ENCODE results near the gene CCM2L. TPM values are rescaled to one million over a fixed set of nuclear protein-coding genes. Genes with fewer than 3 reads are reported as not detected.

The CCM2L gene
- total and polyA plus RNA-seq, 2 donors (not counting 3 experiments of a cell fraction or from before 2014, with no cell fraction given) = 10.8 to 13.4 TPM

DNA sequence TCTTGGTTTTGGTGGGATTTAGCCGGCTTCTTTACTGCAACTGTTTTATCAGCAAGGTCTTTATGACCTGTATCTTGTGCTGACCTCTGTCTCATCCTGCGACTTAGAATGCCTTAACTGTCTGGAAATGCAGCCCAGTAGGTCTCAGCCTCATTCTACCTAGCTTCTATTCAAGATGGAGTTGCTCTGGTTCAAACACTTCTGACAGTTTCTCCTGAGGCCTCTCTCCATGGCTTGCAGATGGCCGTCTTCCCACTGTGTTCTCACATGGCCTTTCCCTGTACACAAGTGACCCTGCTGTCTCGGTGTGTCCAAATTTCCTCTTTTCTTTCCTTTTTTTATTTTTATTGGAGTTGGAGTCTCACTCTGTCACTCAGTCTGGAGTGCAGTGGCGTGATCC lies 4.2 kb upstream of the CCM2L start:
- Histone ChIP-seq H2AFZ (ENCODE audit: low read depth, low read length) (no peak overlapping the region), H3K36me3 (ENCODE audit: control insufficient read depth in 2 of 2, extremely low read depth in 1 of 2, insufficient read depth in 2 of 2, low read length in 2 of 2) (no peaks in the 10 kb centered on the region), H3K27me3 (ENCODE audit: control insufficient read depth in 2 of 2, insufficient read depth in 2 of 2, low read length in 2 of 2) (no peaks in the 10 kb centered on the region), H3K4me3 (replicated peaks in 1 of 3; ENCODE audit: insufficient read depth in 1 of 3, low read depth in 1 of 3, low read length in 3 of 3) (no peak overlapping the region), H3K79me2 (ENCODE audit: control insufficient read depth, insufficient read depth, low read length) (no peaks in the 10 kb centered on the region), H3K4me2 (ENCODE audit: insufficient read depth, low read length) (no peak overlapping the region), H3K9ac (replicated peaks; ENCODE audit: extremely low read depth, insufficient read depth, low read length) (no peak overlapping the region), H3K9me1 (replicated peaks; ENCODE audit: control insufficient read depth, extremely low read depth, insufficient read depth, low read length) (no peaks in the 10 kb centered on the region), H3K27ac (ENCODE audit: insufficient read depth, low read depth, low read length) (no peak overlapping the region), H3K9me3 (replicated peaks; ENCODE audit: control insufficient read depth, insufficient read depth, low read length) (no peaks in the 10 kb centered on the region), H4K20me1 (replicated peaks; ENCODE audit: control insufficient read depth, extremely low read depth, insufficient read depth, low read length) (no peaks in the 10 kb centered on the region), H3K4me1 (ENCODE audit: control insufficient read depth, extremely low read depth, insufficient read depth, low read length) (peaks cover 39% of the 10 kb centered on the region)
- FAIRE-seq = no peak
- no TSS peak for BruUV-seq (replicated peaks)
- dilution Hi-C loops (cut with MboI; ENCODE audit: extremely low pct_ligation_motif_present, low sequenced_read_pairs) (no loop called here), intact Hi-C loops (cut with micrococcal nuclease) (loop anchor here (5.0 kb wide), 2 partner anchors 54 to 124 kb away; partner anchors contain the start of gene PDRG1)
- no peak for TF ChIP-seq JUN (IDR thresholded peaks at IDR 0.05; ENCODE audit: borderline replicate concordance, insufficient read depth, insufficient read length, low read depth)
- TF ChIP-seq MYC (IDR thresholded peaks at IDR 0.05; ENCODE audit: low read depth, low read length) = no peak
- ChIA-PET CTCF (interaction anchor here (2.5 kb wide), 1 partner anchor 14 kb away, joined by 11 read pairs; no protein-coding TSS in a partner anchor), POLR2A (no interaction called here)
- no peak for DNase-seq (ENCODE audit: low read depth, low spot score)

DNA sequence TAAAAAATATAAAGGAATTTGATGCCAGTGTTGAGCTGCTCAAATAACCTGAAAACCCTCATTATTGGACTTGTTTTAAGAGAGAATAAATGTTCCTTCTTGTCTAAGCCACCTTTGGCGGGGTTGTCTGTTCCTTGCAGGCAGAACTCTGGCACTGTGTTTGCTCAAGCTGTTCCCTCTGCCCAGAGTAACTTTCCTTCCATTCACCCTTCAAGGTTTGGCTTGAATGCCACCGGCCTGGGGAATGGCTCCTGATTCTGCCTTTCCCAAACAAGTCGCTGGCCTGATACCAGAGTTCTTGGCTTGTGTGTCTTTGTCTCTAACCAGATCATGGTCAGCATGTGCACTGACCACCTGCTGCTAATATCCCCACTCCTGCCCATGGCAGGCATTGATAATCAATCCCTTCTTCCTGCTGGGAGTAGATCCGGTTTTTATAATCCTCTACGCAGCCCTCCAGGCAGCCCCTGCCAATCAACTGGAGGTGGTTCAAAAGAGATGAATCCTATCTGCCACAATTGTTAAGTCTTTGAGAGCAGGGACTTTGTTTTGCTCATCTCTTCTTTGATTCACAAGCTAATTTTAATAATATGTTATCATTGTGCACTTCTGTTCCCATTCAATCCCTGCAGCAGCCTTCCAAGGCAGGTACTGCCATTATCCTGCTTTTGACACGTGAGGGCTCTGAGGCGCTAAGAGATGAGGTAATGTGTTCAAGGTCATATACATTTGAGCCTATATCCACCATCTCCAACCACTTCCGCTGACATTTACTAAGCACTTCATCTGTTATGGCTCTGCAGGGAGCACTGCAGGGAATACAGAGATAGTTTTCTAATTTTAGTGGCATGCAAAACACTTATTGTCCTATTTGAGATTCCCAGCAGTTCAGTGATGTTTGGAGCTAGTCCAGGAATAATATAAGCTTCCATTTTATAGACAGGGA lies 3.1 kb upstream of the CCM2L start:
- CTCF ChIA-PET = interaction anchor here (0.5 to 2.5 kb wide), 7 partner anchors 10 to 1922 kb away, joined by 3 to 11 read pairs (median 8); partner anchors contain the start of gene PDRG1
- Histone ChIP-seq H2AFZ (ENCODE audit: low read depth, low read length) (peak overlapping the region; percentile 5), H4K20me1 (replicated peaks; ENCODE audit: control insufficient read depth, extremely low read depth, insufficient read depth, low read length) (no peaks in the 10 kb centered on the region), H3K79me2 (ENCODE audit: control insufficient read depth, insufficient read depth, low read length) (no peaks in the 10 kb centered on the region), H3K9ac (replicated peaks; ENCODE audit: extremely low read depth, insufficient read depth, low read length) (no peak overlapping the region), H3K4me3 (replicated peaks in 1 of 3; ENCODE audit: insufficient read depth in 1 of 3, low read depth in 1 of 3, low read length in 3 of 3) (peak overlapping the region in 1 of 3 experiments; percentile 4), H3K9me3 (replicated peaks; ENCODE audit: control insufficient read depth, insufficient read depth, low read length) (no peaks in the 10 kb centered on the region), H3K36me3 (ENCODE audit: control insufficient read depth in 2 of 2, extremely low read depth in 1 of 2, insufficient read depth in 2 of 2, low read length in 2 of 2) (no peaks in the 10 kb centered on the region), H3K4me2 (ENCODE audit: insufficient read depth, low read length) (peak overlapping the region; percentile 56), H3K27me3 (ENCODE audit: control insufficient read depth in 2 of 2, insufficient read depth in 2 of 2, low read length in 2 of 2) (no peaks in the 10 kb centered on the region), H3K27ac (ENCODE audit: insufficient read depth, low read depth, low read length) (peak overlapping the region; percentile 62), H3K4me1 (ENCODE audit: control insufficient read depth, extremely low read depth, insufficient read depth, low read length) (peaks cover 39% of the 10 kb centered on the region), H3K9me1 (replicated peaks; ENCODE audit: control insufficient read depth, extremely low read depth, insufficient read depth, low read length) (no peaks in the 10 kb centered on the region)
- DNase-seq (ENCODE audit: low read depth, low spot score) (no peak), FAIRE-seq (no peak)
- no TSS peak for BruUV-seq (replicated peaks)
- POLR2A ChIA-PET = interaction anchor here (0.5 to 1.2 kb wide), 3 partner anchors 12 to 513 kb away, joined by 3 read pairs; no protein-coding TSS in a partner anchor
- TF ChIP-seq POLR2AphosphoS5 (IDR thresholded peaks at IDR 0.05; ENCODE audit: insufficient read depth, low read depth, low read length) (no peak), EZH2 (IDR thresholded peaks at IDR 0.05; ENCODE audit: borderline replicate concordance, low read depth, low read length, severe bottlenecking) (no peak), FOS (IDR thresholded peaks at IDR 0.05; ENCODE audit: borderline replicate concordance, insufficient read depth, low read length) (no peak), JUN (IDR thresholded peaks at IDR 0.05; ENCODE audit: borderline replicate concordance, insufficient read depth, insufficient read length, low read depth) (peak; percentile 29), POLR2A (IDR thresholded peaks at IDR 0.05; ENCODE audit: low read depth, low read length) (no peak)
- TF ChIP-seq, protein P1, sequence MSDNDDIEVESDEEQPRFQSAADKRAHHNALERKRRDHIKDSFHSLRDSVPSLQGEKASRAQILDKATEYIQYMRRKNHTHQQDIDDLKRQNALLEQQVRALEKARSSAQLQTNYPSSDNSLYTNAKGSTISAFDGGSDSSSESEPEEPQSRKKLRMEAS (IDR thresholded peaks at IDR 0.05; ENCODE audit: insufficient read depth, insufficient read length) = no peak
- TF ChIP-seq, protein P2, sequence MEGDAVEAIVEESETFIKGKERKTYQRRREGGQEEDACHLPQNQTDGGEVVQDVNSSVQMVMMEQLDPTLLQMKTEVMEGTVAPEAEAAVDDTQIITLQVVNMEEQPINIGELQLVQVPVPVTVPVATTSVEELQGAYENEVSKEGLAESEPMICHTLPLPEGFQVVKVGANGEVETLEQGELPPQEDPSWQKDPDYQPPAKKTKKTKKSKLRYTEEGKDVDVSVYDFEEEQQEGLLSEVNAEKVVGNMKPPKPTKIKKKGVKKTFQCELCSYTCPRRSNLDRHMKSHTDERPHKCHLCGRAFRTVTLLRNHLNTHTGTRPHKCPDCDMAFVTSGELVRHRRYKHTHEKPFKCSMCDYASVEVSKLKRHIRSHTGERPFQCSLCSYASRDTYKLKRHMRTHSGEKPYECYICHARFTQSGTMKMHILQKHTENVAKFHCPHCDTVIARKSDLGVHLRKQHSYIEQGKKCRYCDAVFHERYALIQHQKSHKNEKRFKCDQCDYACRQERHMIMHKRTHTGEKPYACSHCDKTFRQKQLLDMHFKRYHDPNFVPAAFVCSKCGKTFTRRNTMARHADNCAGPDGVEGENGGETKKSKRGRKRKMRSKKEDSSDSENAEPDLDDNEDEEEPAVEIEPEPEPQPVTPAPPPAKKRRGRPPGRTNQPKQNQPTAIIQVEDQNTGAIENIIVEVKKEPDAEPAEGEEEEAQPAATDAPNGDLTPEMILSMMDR (IDR thresholded peaks at IDR 0.05; ENCODE audit: extremely low read depth in 1 of 2, insufficient read depth in 1 of 2, low read depth in 1 of 2, low read length in 2 of 2) = no peak
- intact Hi-C loops (cut with micrococcal nuclease) (loop anchor here (5.0 kb wide), 2 partner anchors 55 to 125 kb away; partner anchors contain the start of gene PDRG1), dilution Hi-C loops (cut with MboI; ENCODE audit: extremely low pct_ligation_motif_present, low sequenced_read_pairs) (no loop called here)

All from endothelial cell of umbilical vein (primary cell).